ENCODE measurements around the gene SPOCK2. TPM values are rescaled to one million over a fixed set of nuclear protein-coding genes. Genes with fewer than 3 reads are reported as not detected.

SPOCK2 gene
- total and polyA plus RNA-seq, 2 donors (not counting 1 experiment from before 2014, with no cell fraction given), result 39.1 to 139 TPM

DNA sequence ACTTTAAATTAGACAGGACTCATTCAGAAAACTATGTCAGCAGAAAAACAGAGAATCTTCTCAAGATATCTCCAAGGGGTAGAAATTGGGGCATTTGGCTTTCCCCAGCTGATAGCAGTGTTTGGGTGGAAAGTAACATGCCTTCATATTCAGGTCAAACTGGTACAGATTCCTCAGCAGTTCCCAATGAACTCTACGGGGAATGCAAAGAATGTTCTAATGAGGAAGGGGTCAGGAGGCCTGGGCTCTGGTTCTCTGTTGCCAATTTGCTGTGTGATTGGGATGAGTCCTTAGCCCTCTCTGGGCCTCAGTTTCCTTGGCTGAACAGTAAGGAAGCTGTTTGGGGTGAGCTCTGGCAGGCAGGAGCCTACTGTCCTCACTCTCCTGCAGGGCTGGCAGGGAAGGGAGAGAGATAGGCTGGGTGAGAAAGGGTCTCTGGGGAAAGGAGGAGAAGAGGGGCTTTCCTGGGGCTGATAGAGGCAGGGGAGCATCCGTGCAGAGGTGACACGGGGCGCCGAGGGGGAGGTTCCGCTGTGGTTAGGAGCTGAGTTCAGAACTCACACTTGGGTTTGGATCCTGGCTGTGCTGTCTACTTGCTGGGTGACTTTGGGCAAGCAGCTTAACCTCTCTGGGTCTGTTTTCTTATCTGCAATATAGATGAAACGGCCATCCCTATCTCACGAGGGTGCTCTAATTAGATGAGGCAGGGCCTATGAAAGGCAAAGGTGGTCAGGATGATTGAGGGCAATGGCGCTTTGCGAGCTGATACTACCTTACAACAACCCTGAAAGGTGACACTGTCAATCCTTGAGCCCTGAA, 45.1 kb downstream of the SPOCK2 start:
- intact Hi-C loops (cut with micrococcal nuclease), result no loop called here
- Mint-ChIP-seq H3K4me1 (no peaks in the 10 kb centered on the region), H3K27me3 (no peaks in the 10 kb centered on the region), H3K27ac (no peak overlapping the region), H3K9me3 (ENCODE audit: insufficient read depth) (no peaks in the 10 kb centered on the region), H3K4me3 (no peak overlapping the region)
- Histone ChIP-seq H3K4me2 (replicated peaks; ENCODE audit: low read depth, low read length, poor library complexity, severe bottlenecking) (no peak overlapping the region), H3K4me3 (ENCODE audit: control extremely low read depth in 1 of 5, extremely low read depth in 1 of 5, insufficient read depth in 1 of 5, low read depth in 2 of 5, low read length in 4 of 5) (no peak overlapping the region), H2AFZ (ENCODE audit: insufficient read depth, low read depth, low read length, poor library complexity, severe bottlenecking) (no peak overlapping the region), H3K27ac (ENCODE audit: low read length in 2 of 2) (no peak overlapping the region), H3K79me2 (ENCODE audit: control insufficient read depth, insufficient read depth, low read length) (no peaks in the 10 kb centered on the region), H3K9me3 (ENCODE audit: control extremely low read depth in 1 of 3, control insufficient read depth in 2 of 3, insufficient read depth in 1 of 3, low read length in 2 of 3) (peaks cover 0 to 2% (median 0%) of the 10 kb centered on the region in 3 donors), H3K9ac (ENCODE audit: low read length) (no peak overlapping the region), H3K27me3 (replicated peaks in 1 of 4; ENCODE audit: control extremely low read depth in 1 of 4, control insufficient read depth in 3 of 4, insufficient read depth in 4 of 4, low read length in 3 of 4) (no peaks in the 10 kb centered on the region), H4K20me1 (ENCODE audit: control insufficient read depth, insufficient read depth, low read length, poor library complexity, severe bottlenecking) (no peaks in the 10 kb centered on the region), H3K4me1 (ENCODE audit: control insufficient read depth in 2 of 2, insufficient read depth in 2 of 2, low read length in 2 of 2) (no peaks in the 10 kb centered on the region), H3K36me3 (replicated peaks in 1 of 2; ENCODE audit: control extremely low read depth in 1 of 2, control insufficient read depth in 1 of 2, extremely low read depth in 1 of 2, insufficient read depth in 2 of 2, low read length in 1 of 2) (no peaks in the 10 kb centered on the region)
- DNase-seq (no peak), ATAC-seq (ENCODE audit: low read depth) (no peak)
- ChIA-PET CTCF (interaction anchor here (1.0 kb wide), 1 partner anchor 294 kb away, joined by 4 read pairs; no protein-coding TSS in a partner anchor), POLR2A (no interaction called here)
- 90% methylated on average over 8 of the region's 10 CpGs for WGBS (ENCODE audit: insufficient coverage)
- TF ChIP-seq, protein P1, sequence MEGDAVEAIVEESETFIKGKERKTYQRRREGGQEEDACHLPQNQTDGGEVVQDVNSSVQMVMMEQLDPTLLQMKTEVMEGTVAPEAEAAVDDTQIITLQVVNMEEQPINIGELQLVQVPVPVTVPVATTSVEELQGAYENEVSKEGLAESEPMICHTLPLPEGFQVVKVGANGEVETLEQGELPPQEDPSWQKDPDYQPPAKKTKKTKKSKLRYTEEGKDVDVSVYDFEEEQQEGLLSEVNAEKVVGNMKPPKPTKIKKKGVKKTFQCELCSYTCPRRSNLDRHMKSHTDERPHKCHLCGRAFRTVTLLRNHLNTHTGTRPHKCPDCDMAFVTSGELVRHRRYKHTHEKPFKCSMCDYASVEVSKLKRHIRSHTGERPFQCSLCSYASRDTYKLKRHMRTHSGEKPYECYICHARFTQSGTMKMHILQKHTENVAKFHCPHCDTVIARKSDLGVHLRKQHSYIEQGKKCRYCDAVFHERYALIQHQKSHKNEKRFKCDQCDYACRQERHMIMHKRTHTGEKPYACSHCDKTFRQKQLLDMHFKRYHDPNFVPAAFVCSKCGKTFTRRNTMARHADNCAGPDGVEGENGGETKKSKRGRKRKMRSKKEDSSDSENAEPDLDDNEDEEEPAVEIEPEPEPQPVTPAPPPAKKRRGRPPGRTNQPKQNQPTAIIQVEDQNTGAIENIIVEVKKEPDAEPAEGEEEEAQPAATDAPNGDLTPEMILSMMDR (IDR thresholded peaks at IDR 0.05), result no peak
- no peak for TF ChIP-seq EZH2 (IDR thresholded peaks at IDR 0.05; ENCODE audit: borderline replicate concordance, insufficient read depth, low read depth, low read length, poor library complexity, severe bottlenecking)

DNA sequence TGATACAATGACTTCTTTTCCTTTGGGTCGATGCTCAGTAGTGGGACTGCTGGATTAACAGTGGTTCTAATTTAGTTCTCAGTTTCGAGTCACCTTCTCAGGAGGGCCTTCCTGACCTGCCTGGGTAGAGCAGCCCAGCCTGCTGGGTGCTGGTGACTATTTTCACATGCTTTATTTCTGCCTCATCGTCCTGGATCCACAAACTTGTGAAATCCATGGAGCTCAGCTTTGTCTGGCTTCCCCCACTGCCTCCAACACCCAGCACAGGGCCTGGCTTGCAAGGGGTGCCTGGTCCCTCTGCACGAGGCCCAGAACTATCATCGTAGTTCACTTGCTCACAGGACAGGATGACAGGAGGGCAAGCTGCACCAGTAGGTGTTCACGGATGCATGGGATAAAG, 46.9 kb downstream of the SPOCK2 start:
- CTCF ChIA-PET, result no interaction called here
- WGBS (ENCODE audit: insufficient coverage), result 90% methylated on average over 6 of the region's 6 CpGs
- intact Hi-C loops (cut with micrococcal nuclease), result no loop called here

More for the DNA sequence above, 46.9 kb downstream of the SPOCK2 start:
- no peaks in the 10 kb centered on the region for H4K20me1 ChIP-seq (ENCODE audit: control insufficient read depth, insufficient read depth, low read length, poor library complexity, severe bottlenecking)
- H3K4me3 ChIP-seq (ENCODE audit: control extremely low read depth in 1 of 5, extremely low read depth in 1 of 5, insufficient read depth in 1 of 5, low read depth in 2 of 5, low read length in 4 of 5), result no peak overlapping the region
- no peaks in the 10 kb centered on the region for H3K4me1 Mint-ChIP-seq
- DNase-seq, result no peak
- no peaks in the 10 kb centered on the region for H3K79me2 ChIP-seq (ENCODE audit: control insufficient read depth, insufficient read depth, low read length)
- H3K9me3 ChIP-seq (ENCODE audit: control extremely low read depth in 1 of 3, control insufficient read depth in 2 of 3, insufficient read depth in 1 of 3, low read length in 2 of 3), result peaks cover 0 to 2% (median 0%) of the 10 kb centered on the region in 3 donors
- TF ChIP-seq EZH2 (IDR thresholded peaks at IDR 0.05; ENCODE audit: borderline replicate concordance, insufficient read depth, low read depth, low read length, poor library complexity, severe bottlenecking), result no peak
- TF ChIP-seq, protein P1 (IDR thresholded peaks at IDR 0.05), result no peak
- no peak for ATAC-seq (ENCODE audit: low read depth)
- H3K36me3 ChIP-seq (replicated peaks in 1 of 2; ENCODE audit: control extremely low read depth in 1 of 2, control insufficient read depth in 1 of 2, extremely low read depth in 1 of 2, insufficient read depth in 2 of 2, low read length in 1 of 2), result no peaks in the 10 kb centered on the region
- H3K4me1 ChIP-seq (ENCODE audit: control insufficient read depth in 2 of 2, insufficient read depth in 2 of 2, low read length in 2 of 2), result no peaks in the 10 kb centered on the region
- H3K4me3 Mint-ChIP-seq, result no peak overlapping the region
- H3K9me3 Mint-ChIP-seq (ENCODE audit: insufficient read depth), result no peaks in the 10 kb centered on the region
- H3K27me3 ChIP-seq (replicated peaks in 1 of 4; ENCODE audit: control extremely low read depth in 1 of 4, control insufficient read depth in 3 of 4, insufficient read depth in 4 of 4, low read length in 3 of 4), result no peaks in the 10 kb centered on the region
- H2AFZ ChIP-seq (ENCODE audit: insufficient read depth, low read depth, low read length, poor library complexity, severe bottlenecking), result no peak overlapping the region
- POLR2A ChIA-PET, result no interaction called here
- no peak overlapping the region for H3K27ac ChIP-seq (ENCODE audit: low read length in 2 of 2)
- no peak overlapping the region for H3K9ac ChIP-seq (ENCODE audit: low read length)
- H3K4me2 ChIP-seq (replicated peaks; ENCODE audit: low read depth, low read length, poor library complexity, severe bottlenecking), result no peak overlapping the region
- H3K27ac Mint-ChIP-seq, result no peak overlapping the region
- H3K27me3 Mint-ChIP-seq, result no peaks in the 10 kb centered on the region

Data from B cell (primary cell).